ENCODE results near the gene SNRK.

The SNRK gene

GRCh38 chr3:43279082-43279481 lies 7.3 kb upstream of the SNRK start:
- DNase-seq = no peak

- DNase-seq = no peak
These were observed 6.8 kb upstream of the SNRK start for GRCh38 chr3:43279532-43279931.

- no peak for DNase-seq
These were observed 5.3 kb upstream of the SNRK start for GRCh38 chr3:43281020-43281419.

GRCh38 chr3:43284171-43284570 lies 2.2 kb upstream of the SNRK start:
- no peak for DNase-seq

GRCh38 chr3:43285644-43286043 lies 696 bp upstream of the SNRK start:
- DNase-seq = no peak

GRCh38 chr3:43286841-43287499 lies 630 bp downstream of the SNRK start:
- DNase-seq = peak in 1 of 2 donors; percentile 1

- DNase-seq = no peak
These were observed 1.1 kb downstream of the SNRK start for GRCh38 chr3:43287500-43287873.

GRCh38 chr3:43288366-43288765 lies 2.0 kb downstream of the SNRK start:
- no peak for DNase-seq

GRCh38 chr3:43288850-43289249 lies 2.5 kb downstream of the SNRK start:
- DNase-seq = no peak

GRCh38 chr3:43289401-43289800 lies 3.1 kb downstream of the SNRK start:
- no peak for DNase-seq

GRCh38 chr3:43289841-43290470 lies 3.6 kb downstream of the SNRK start:
- DNase-seq = no peak

- DNase-seq = no peak
These were observed 4.6 kb downstream of the SNRK start for GRCh38 chr3:43290956-43291355.

- no peak for DNase-seq
These were observed 5.2 kb downstream of the SNRK start for GRCh38 chr3:43291546-43291945.

GRCh38 chr3:43294975-43295374 lies 8.6 kb downstream of the SNRK start:
- DNase-seq = no peak

- DNase-seq = peak; percentile 61 to 65
These were observed 10.2 kb downstream of the SNRK start for GRCh38 chr3:43296565-43296964.

- DNase-seq = no peak
These were observed 12.0 kb downstream of the SNRK start for GRCh38 chr3:43298292-43298691.

GRCh38 chr3:43298761-43299160 lies 12.4 kb downstream of the SNRK start:
- no peak for DNase-seq

- no peak for DNase-seq
These were observed 16.0 kb downstream of the SNRK start for GRCh38 chr3:43302116-43302880.

- DNase-seq = no peak
These were observed 17.8 kb downstream of the SNRK start for GRCh38 chr3:43304126-43304525.

- DNase-seq = no peak
These were observed 20.9 kb downstream of the SNRK start for GRCh38 chr3:43307226-43307625.

GRCh38 chr3:43307649-43308048 lies 21.3 kb downstream of the SNRK start:
- DNase-seq = no peak

- no peak for DNase-seq
These were observed 23.3 kb downstream of the SNRK start for GRCh38 chr3:43309372-43310305.
